NCI-H146 (cell line): ENCODE data around the gene RYR3.

Source experiments
- DNase-seq: peaks from one replicate; lab custom pipeline; 2025; lab: John Stamatoyannopoulos, UW

Gene RYR3

GRCh38 chr15:33710748-33711147 lies 400.0 kb downstream of the RYR3 start:
- DNase-seq: no peak

GRCh38 chr15:33716025-33716424 lies 405.3 kb downstream of the RYR3 start:
- DNase-seq: no peak

- no peak for DNase-seq
Measured at GRCh38 chr15:33720952-33721351, 410.2 kb downstream of the RYR3 start.

- DNase-seq: no peak
Measured at GRCh38 chr15:33722005-33722672, 411.4 kb downstream of the RYR3 start.

- DNase-seq: no peak
Measured at GRCh38 chr15:33722673-33723015, 411.9 kb downstream of the RYR3 start.

GRCh38 chr15:33724321-33725036 lies 413.7 kb downstream of the RYR3 start:
- no peak for DNase-seq

GRCh38 chr15:33729653-33730052 lies 418.9 kb downstream of the RYR3 start:
- no peak for DNase-seq

- DNase-seq: no peak
Measured at GRCh38 chr15:33730815-33731214, 420.0 kb downstream of the RYR3 start.

- no peak for DNase-seq
Measured at GRCh38 chr15:33735143-33735542, 424.4 kb downstream of the RYR3 start.

GRCh38 chr15:33735637-33736247 lies 425.0 kb downstream of the RYR3 start:
- peak; percentile 13 for DNase-seq

- DNase-seq: peak; percentile 3
Measured at GRCh38 chr15:33737687-33738601, 427.2 kb downstream of the RYR3 start.

- no peak for DNase-seq
Measured at GRCh38 chr15:33738941-33739664, 428.3 kb downstream of the RYR3 start.

GRCh38 chr15:33742306-33742705 lies 431.5 kb downstream of the RYR3 start:
- DNase-seq: no peak

- DNase-seq: no peak
Measured at GRCh38 chr15:33742800-33743199, 432.0 kb downstream of the RYR3 start.

- DNase-seq: no peak
Measured at GRCh38 chr15:33746203-33746602, 435.4 kb downstream of the RYR3 start.

- DNase-seq: no peak
Measured at GRCh38 chr15:33753012-33753411, 442.2 kb downstream of the RYR3 start.

GRCh38 chr15:33754242-33754641 lies 443.5 kb downstream of the RYR3 start:
- no peak for DNase-seq

GRCh38 chr15:33756961-33757360 lies 446.2 kb downstream of the RYR3 start:
- DNase-seq: no peak

GRCh38 chr15:33757516-33758232 lies 446.9 kb downstream of the RYR3 start:
- no peak for DNase-seq

GRCh38 chr15:33766389-33766788 lies 455.6 kb downstream of the RYR3 start:
- DNase-seq: no peak

- DNase-seq: no peak
Measured at GRCh38 chr15:33768670-33769190, 458.0 kb downstream of the RYR3 start.
